Epithelial cell of esophagus (primary cell): Measurements from ENCODE around the gene VWA2.

Source experiments
- DNase-seq: peaks from one replicate; pipeline ENCODE4 v3.0.0; 2010; ENCODE audit warnings: low read depth
- H3K4me3 ChIP-seq: 2 replicates; pipeline ENCODE4 v1.5.1; 2011; ENCODE audit warnings: mild to moderate bottlenecking, low read length, control low read depth
- TF ChIP-seq, protein P1 (sequence below): IDR thresholded peaks from 2 replicates; pipeline ENCODE4 v1.5.1; 2011; ENCODE audit warnings: low read depth, mild to moderate bottlenecking, low read length, control low read depth, inconsistent platforms; ENCODE audit not compliant: insufficient read depth; ENCODE audit errors: missing control alignments

The VWA2 gene

DNA sequence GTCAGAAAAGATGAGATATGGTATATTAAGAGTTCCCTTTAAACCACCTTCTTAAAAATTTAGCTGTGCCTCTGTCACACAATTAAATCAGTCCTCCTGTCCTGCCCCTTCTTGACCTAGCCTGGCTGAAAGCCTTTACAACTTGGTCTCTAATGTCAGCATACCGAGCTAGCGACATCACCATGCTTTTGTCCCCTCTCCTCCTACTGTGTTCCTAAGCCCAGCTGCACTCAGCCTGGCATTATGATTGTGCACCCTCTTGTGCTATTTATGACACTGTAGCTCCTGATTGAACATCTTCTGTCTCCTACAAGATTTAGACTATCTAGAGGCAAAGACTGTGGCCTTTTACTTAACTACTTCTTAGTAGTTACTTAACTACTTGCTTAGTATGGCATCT, 30.7 kb upstream of the VWA2 start:
- H3K4me3 ChIP-seq = no peak overlapping the region
- DNase-seq = no peak
- TF ChIP-seq, protein P1, sequence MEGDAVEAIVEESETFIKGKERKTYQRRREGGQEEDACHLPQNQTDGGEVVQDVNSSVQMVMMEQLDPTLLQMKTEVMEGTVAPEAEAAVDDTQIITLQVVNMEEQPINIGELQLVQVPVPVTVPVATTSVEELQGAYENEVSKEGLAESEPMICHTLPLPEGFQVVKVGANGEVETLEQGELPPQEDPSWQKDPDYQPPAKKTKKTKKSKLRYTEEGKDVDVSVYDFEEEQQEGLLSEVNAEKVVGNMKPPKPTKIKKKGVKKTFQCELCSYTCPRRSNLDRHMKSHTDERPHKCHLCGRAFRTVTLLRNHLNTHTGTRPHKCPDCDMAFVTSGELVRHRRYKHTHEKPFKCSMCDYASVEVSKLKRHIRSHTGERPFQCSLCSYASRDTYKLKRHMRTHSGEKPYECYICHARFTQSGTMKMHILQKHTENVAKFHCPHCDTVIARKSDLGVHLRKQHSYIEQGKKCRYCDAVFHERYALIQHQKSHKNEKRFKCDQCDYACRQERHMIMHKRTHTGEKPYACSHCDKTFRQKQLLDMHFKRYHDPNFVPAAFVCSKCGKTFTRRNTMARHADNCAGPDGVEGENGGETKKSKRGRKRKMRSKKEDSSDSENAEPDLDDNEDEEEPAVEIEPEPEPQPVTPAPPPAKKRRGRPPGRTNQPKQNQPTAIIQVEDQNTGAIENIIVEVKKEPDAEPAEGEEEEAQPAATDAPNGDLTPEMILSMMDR = no peak

DNA sequence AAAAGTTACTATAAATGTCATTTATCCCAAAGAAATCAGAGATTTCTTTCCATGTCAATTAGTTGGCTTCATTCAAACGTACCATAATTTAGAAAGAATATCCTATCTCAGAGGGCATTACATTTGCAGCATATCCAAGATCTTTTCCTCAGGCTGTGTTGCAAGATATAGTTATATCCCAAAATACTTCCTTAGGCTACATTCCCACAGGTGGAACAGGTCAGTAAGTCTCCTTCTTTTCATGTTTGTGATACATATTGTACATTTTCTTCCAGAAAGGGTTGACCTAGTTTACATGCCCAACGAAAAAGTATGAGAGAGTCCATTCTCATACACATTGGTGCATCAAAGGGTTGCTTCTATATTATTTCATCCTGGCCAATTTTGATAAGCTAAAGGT, 26.9 kb upstream of the VWA2 start:
- no peak overlapping the region for H3K4me3 ChIP-seq
- TF ChIP-seq, protein P1 = no peak
- DNase-seq = no peak

DNA sequence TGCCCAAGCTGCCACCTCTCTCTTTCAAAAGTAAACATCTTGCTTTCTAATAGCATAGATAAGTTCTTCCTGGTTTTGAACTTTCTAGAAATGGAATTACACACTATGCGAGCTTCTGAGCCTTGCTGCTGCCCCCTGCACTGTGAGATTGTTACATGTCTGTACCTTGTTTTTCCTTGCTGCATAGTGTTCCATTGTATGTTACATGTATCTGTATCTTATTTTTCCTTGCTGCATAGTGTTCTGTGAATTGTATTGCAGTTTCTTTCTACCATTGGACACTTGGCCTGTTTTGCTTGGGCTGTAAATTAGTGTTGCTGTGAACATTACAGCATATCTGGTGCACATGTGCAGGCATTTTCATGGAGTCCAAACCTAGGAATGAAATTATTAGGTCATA, 24.0 kb upstream of the VWA2 start:
- TF ChIP-seq, protein P1 = no peak
- no peak for DNase-seq
- no peak overlapping the region for H3K4me3 ChIP-seq

DNA sequence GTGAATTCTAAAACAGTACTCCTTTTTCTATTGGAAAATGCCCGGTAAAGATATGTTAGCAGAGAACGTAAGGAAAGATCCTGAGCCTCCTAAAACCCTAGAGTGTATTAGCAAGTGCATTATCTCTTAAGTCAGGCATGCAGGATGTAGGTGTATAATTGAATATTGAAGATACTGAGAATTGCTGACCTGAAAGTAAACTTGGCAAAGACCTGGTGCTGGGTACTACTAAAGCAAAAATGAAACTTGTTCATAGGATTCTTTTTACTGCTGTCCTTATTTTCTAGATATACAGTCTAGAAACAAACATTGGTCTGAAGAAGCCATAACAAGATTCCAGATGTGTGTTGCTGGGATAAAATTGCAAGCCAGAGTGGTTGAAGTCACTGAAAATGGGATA, 18.8 kb upstream of the VWA2 start:
- TF ChIP-seq, protein P1 = no peak
- no peak overlapping the region for H3K4me3 ChIP-seq
- no peak for DNase-seq

DNA sequence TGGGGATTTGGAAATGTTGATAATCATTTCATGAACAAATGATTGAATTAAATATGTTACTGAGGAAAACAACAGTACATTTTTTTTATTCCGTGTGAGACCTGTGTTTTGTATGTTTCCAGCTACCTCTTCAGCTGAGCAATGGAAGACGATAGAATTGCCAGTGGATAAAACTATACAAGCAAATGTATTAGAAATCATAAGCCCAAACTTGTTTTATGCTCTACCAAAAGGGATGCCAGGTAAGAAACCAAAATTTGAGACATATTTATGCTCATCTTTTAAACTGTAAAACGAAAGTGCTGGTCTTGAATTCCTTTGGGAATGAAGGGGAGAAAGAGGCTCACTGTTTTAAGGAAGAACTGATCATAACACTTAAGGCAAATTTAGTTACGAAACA, 17.8 kb upstream of the VWA2 start:
- peak; percentile 9 for DNase-seq
- no peak overlapping the region for H3K4me3 ChIP-seq
- TF ChIP-seq, protein P1 = no peak

DNA sequence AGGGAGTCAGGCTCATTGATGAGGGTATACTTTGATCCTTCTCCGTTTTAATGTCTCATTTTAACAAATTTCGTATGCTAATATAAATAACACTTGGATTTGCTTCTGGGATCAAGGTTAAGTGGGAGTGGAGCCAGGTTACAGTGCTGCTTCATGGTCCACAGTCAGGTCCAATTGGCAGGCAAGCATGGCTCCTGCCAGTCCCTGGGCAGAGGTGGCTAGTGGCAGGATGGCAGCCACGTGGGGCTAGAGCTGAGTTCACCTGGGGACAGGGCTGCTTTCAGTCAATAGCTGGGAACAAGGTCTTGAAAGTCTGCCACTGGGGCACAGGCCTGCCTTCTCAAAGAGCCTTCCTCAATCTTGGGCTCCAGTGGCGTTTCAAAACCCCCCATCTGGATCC, 16.0 kb upstream of the VWA2 start:
- no peak overlapping the region for H3K4me3 ChIP-seq
- DNase-seq = no peak
- TF ChIP-seq, protein P1 = no peak

DNA sequence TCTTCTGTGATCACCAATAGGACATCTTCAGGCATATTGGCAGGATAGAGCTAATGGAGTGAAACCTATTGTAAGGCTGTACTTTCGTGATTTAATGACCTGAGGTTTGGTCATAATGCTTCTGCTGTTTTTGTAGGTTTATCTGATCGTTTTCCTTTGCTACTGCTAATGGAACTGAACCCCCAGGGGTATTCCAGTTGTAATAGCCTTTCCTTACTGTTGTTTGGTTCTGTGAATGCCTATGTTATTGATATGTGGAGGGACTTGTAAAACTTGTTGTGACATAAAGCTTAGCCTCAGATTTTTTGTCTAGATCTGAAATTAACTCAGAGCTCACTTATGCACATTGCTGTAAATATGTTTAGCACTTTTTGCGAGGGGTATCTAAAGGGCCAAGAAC, 10.9 kb upstream of the VWA2 start:
- H3K4me3 ChIP-seq = no peak overlapping the region
- TF ChIP-seq, protein P1 = no peak
- no peak for DNase-seq
